GM12878 (cell line): Measurements from ENCODE around the gene FAM13C. TPM values are rescaled to one million over a fixed set of nuclear protein-coding genes. Genes with fewer than 3 reads are reported as not detected.

Experiments used
- ATAC-seq: fragments of 200-7000 bp; cut with Tn5 transposase; 3 replicates; pipeline ENCODE4 v1.9.1; 2020; ENCODE audit warnings: mild to moderate bottlenecking, moderate library complexity
- BruUV-seq: library from RNA; stranded (reverse); fragments of 400-500 nt; replicated peaks from 2 replicates; lab custom pipeline; 2021; lab: Mats Ljungman, UMichigan
- CTCF ChIA-PET: fragments of 300-600 bp; sonication (Branson Sonifier 250); formaldehyde crosslinking; extraction: SDS; loops from one replicate; lab custom pipeline; 2021; ENCODE audit warnings: inconsistent platforms; lab: Yijun Ruan, JAX
- POLR2A ChIA-PET: fragments of 350-600 bp; formaldehyde crosslinking; extraction: SDS; loops from one replicate; lab custom pipeline; 2021; ENCODE audit warnings: inconsistent platforms; lab: Charles Lee
- RAD21 ChIA-PET: fragments of 300-600 bp; sonication (Branson Sonifier 250); formaldehyde crosslinking; loops from one replicate; lab custom pipeline; 2023; ENCODE audit warnings: antibody characterized with exemption; ENCODE audit not compliant: unreplicated experiment; lab: Charles Lee
- SMC1A ChIA-PET: fragments of 300-600 bp; sonication (Branson Sonifier 250); formaldehyde crosslinking; loops from one replicate; lab custom pipeline; 2023; ENCODE audit not compliant: unreplicated experiment, uncharacterized antibody; lab: Charles Lee
- DNase-seq: peaks from one replicate; pipeline ENCODE4 v3.0.0-alpha.2; 2011; ENCODE audit warnings: low read depth, low spot score
- FAIRE-seq: peaks from 3 replicates; lab custom pipeline; 2011; peaks lifted over from hg19 to GRCh38; lab: Jason Lieb, UNC
- H2AFZ ChIP-seq: 2 replicates; pipeline ENCODE4 v1.6.0; 2011; ENCODE audit warnings: low read depth, low read length, control low read depth; ENCODE audit not compliant: control insufficient read depth
- H3K27ac ChIP-seq: 2 replicates; pipeline ENCODE4 v1.5.1; 2011; ENCODE audit warnings: control low read depth; ENCODE audit not compliant: control insufficient read depth, insufficient read depth
- H3K27me3 ChIP-seq, 2 experiments: replicated peaks in 1 of 2; 2 replicates each; pipeline versions ENCODE4 v1.6.0 to v1.6.1; 2011; ENCODE audit warnings: low read length in 1 of 2; ENCODE audit not compliant: control insufficient read depth in 2 of 2, insufficient read depth in 2 of 2
- H3K36me3 ChIP-seq, 2 experiments: 2 replicates each; pipeline ENCODE4 v1.5.1; 2011; ENCODE audit warnings: low read length in 1 of 2; ENCODE audit not compliant: control insufficient read depth in 2 of 2, insufficient read depth in 2 of 2
- H3K4me1 ChIP-seq: 2 replicates; pipeline ENCODE4 v1.6.1; 2011; ENCODE audit warnings: mild to moderate bottlenecking, low read length, moderate library complexity, mixed read lengths; ENCODE audit not compliant: control insufficient read depth, insufficient read depth
- H3K4me2 ChIP-seq: 2 replicates; pipeline ENCODE4 v1.6.0; 2011; ENCODE audit warnings: control low read depth; ENCODE audit not compliant: control insufficient read depth, insufficient read depth
- H3K4me3 ChIP-seq: fragments of 200-600 bp; sonication (generic); 2 replicates; pipeline ENCODE4 v1.5.1; 2016
- H3K79me2 ChIP-seq: 2 replicates; pipeline ENCODE4 v1.6.0; 2011; ENCODE audit warnings: low read length; ENCODE audit not compliant: control insufficient read depth, insufficient read depth
- H3K9ac ChIP-seq: 2 replicates; pipeline ENCODE4 v1.8.0; 2011; ENCODE audit warnings: low read length, control low read depth, mixed read lengths; ENCODE audit not compliant: control insufficient read depth, insufficient read depth
- H3K9me3 ChIP-seq: replicated peaks from 3 replicates; pipeline ENCODE4 v1.5.1; 2011; ENCODE audit warnings: mild to moderate bottlenecking, low read length; ENCODE audit not compliant: control insufficient read depth, insufficient read depth
- H4K20me1 ChIP-seq: 2 replicates; pipeline ENCODE4 v1.6.0; 2011; ENCODE audit not compliant: control insufficient read depth, insufficient read depth
- MAX ChIP-seq: IDR thresholded peaks from 2 replicates; pipeline ENCODE4 v1.6.1; 2012; ENCODE audit warnings: low read depth, low read length, improper control_type of control experiment
- WGBS: methylation state at CpG from one replicate; pipeline ENCODE4 v1.1.6; 2016; ENCODE audit warnings: low lambda C conversion rate; ENCODE audit not compliant: insufficient replicate concordance, insufficient coverage; ENCODE audit errors: missing lambda C conversion rate; 5-methylcytosine and 5-hydroxymethylcytosine counted together
- in situ Hi-C: fragments of 300-500 bp; cut with MboI; formaldehyde crosslinking; loops from 9 replicates; pipeline ENCODE4 v1.14.3; 2018; ENCODE audit warnings: mixed read lengths
- intact Hi-C: fragments of 100-400 bp; cut with micrococcal nuclease; formaldehyde crosslinking; loops from one replicate; pipeline ENCODE4 v1.14.2; 2022; ENCODE audit not compliant: unreplicated experiment
- polyA plus RNA-seq, 11 experiments: library from polyadenylated mRNA; depleted of rRNA in 4 of 11; unstranded in 6 of 11; stranded (reverse) in 5 of 11; fragments of >200 nt; fragmentation: Nextera tagmentation in 4 of 11; fragmentation: Illumina TruSeq in 1 of 11; extraction: Ambion mirVana in 4 of 11; extraction: Trizol in 1 of 11; gene quantifications; 1 replicate in 1 of 11; 2 replicates in 10 of 11; pipeline versions ENCODE4 v1.2.1 to v1.2.3, GENCODE V29; 2011 to 2016; ENCODE audit warnings: inconsistent platforms in 2 of 11, missing spikeins in 2 of 11, low read depth in 1 of 11
- total RNA-seq, 4 experiments: library from RNA; depleted of rRNA in 3 of 4; stranded (reverse); fragments of >200 nt in 3 of 4; fragmentation: Illumina TruSeq in 1 of 4; extraction: Trizol in 1 of 4; gene quantifications; 2 replicates each; pipeline versions ENCODE4 v1.2.1 to v1.2.3, GENCODE V29; 2013 to 2021

FAM13C gene
- total and polyA plus RNA-seq, 10 of the 15 experiments (the other 5 are each of a cell fraction or from before 2014, with no cell fraction given), result 0.04 to 0.31 (median 0.13) TPM; not detected in 5

GRCh38 chr10:59206204-59206720, 156.1 kb downstream of the FAM13C start:
- SMC1A ChIA-PET, result interaction anchor here (0.9 kb wide), 1 partner anchor 13 kb away, joined by 3 read pairs; no protein-coding TSS in a partner anchor
- intact Hi-C loops, result no loop called here
- FAIRE-seq (no peak), DNase-seq (no peak), ATAC-seq (no peak)
- no peak overlapping the region for H3K9ac ChIP-seq
- H3K4me3 ChIP-seq, result no peak overlapping the region
- no TSS peak for BruUV-seq
- in situ Hi-C loops, result no loop called here
- TF ChIP-seq MAX, result no peak
- no peak overlapping the region for H3K27ac ChIP-seq
- H3K9me3 ChIP-seq, result no peaks in the 10 kb centered on the region
- H3K27me3 ChIP-seq, result no peaks in the 10 kb centered on the region
- no peaks in the 10 kb centered on the region for H3K36me3 ChIP-seq
- POLR2A ChIA-PET, result no interaction called here
- no peak overlapping the region for H3K4me2 ChIP-seq
- H3K4me1 ChIP-seq, result no peaks in the 10 kb centered on the region
- RAD21 ChIA-PET, result no interaction called here
- no peak overlapping the region for H2AFZ ChIP-seq
- WGBS, result 23% methylated on average over 5 of the region's 5 CpGs
- no peaks in the 10 kb centered on the region for H3K79me2 ChIP-seq
- CTCF ChIA-PET, result no interaction called here
- H4K20me1 ChIP-seq, result no peaks in the 10 kb centered on the region

Other genes starting within 250 kb of the FAM13C start
- 0.16 and 0.40 TPM in 2 replicates for gene PHYHIPL, start 185.9 kb downstream of the FAM13C start, total RNA-seq (2014; rRNA removed)
- 0.05 TPM in 1 of 2 replicates, not detected in the other for gene PHYHIPL, start 185.9 kb downstream of the FAM13C start, total RNA-seq (2014; rRNA removed; fragmentation: Illumina TruSeq; extraction: Trizol)
- 0.11 and 0.26 TPM in 2 replicates for gene PHYHIPL, start 185.9 kb downstream of the FAM13C start, total RNA-seq (2021)
- gene PHYHIPL, start 185.9 kb downstream of the FAM13C start, polyA plus RNA-seq (2011; rRNA removed), result 0.38 and 0.46 TPM in 2 replicates
- gene PHYHIPL, start 185.9 kb downstream of the FAM13C start, polyA plus RNA-seq (2014; fragmentation: Illumina TruSeq; extraction: Trizol), result 0.15 and 0.57 TPM in 2 replicates
- gene PHYHIPL, start 185.9 kb downstream of the FAM13C start, polyA plus RNA-seq (2014; fragmentation: Nextera tagmentation; extraction: Ambion mirVana), result under 1 TPM; 0.08 to 0.09 TPM
- 0.03 and 0.06 TPM in 2 replicates for gene PHYHIPL, start 185.9 kb downstream of the FAM13C start, polyA plus RNA-seq (2014; rRNA removed)
- gene PHYHIPL, start 185.9 kb downstream of the FAM13C start, polyA plus RNA-seq (2016; fragmentation: Nextera tagmentation; extraction: Ambion mirVana), result under 1 TPM in 1 of 2 experiments, not detected in 1; 0.21 TPM